HEK293T (cell line): ENCODE results near the gene MAG.

Experiments used
- BHLHE40 ChIP-seq: fragments of 450-650 bp; IDR thresholded peaks from 2 replicates; pipeline ENCODE4 v1.6.1; 2016; ENCODE audit warnings: mild to moderate bottlenecking, moderate library complexity, borderline replicate concordance
- ELF4 ChIP-seq: fragments of 450-650 bp; IDR thresholded peaks from 2 replicates; pipeline ENCODE4 v1.6.1; 2017; ENCODE audit warnings: antibody characterized with exemption
- FOXA1 ChIP-seq: fragments of 450-650 bp; IDR thresholded peaks from 2 replicates; pipeline ENCODE4 v1.6.1; 2016; ENCODE audit warnings: mild to moderate bottlenecking
- FOXK2 ChIP-seq: fragments of 450-650 bp; IDR thresholded peaks from 2 replicates; pipeline ENCODE4 v1.6.1; 2016; ENCODE audit warnings: mild to moderate bottlenecking
- FOXM1 ChIP-seq: fragments of 450-650 bp; IDR thresholded peaks from 2 replicates; pipeline ENCODE4 v1.6.1; 2017; ENCODE audit warnings: mild to moderate bottlenecking, borderline replicate concordance
- HDGF ChIP-seq: fragments of 450-650 bp; IDR thresholded peaks from 2 replicates; pipeline ENCODE4 v1.6.1; 2017; ENCODE audit warnings: antibody characterized with exemption, borderline replicate concordance
- LEF1 ChIP-seq: fragments of 450-650 bp; IDR thresholded peaks from 2 replicates; pipeline ENCODE4 v1.6.1; 2017; ENCODE audit warnings: mild to moderate bottlenecking, borderline replicate concordance
- NFRKB ChIP-seq: fragments of 450-650 bp; IDR thresholded peaks from 2 replicates; pipeline ENCODE4 v1.6.1; 2016; ENCODE audit warnings: mild to moderate bottlenecking, moderate library complexity
- SP1 ChIP-seq: fragments of 450-650 bp; IDR thresholded peaks from 2 replicates; pipeline ENCODE4 v1.6.1; 2017
- SUZ12 ChIP-seq: fragments of 450-650 bp; IDR thresholded peaks from 2 replicates; pipeline ENCODE4 v1.6.1; 2016; ENCODE audit warnings: mild to moderate bottlenecking
- TARDBP ChIP-seq: fragments of 450-650 bp; IDR thresholded peaks from 2 replicates; pipeline ENCODE4 v1.6.1; 2016
- ZNF384 ChIP-seq: fragments of 450-650 bp; IDR thresholded peaks from 2 replicates; pipeline ENCODE4 v1.6.1; 2016
- TF ChIP-seq, protein P1 (sequence below): fragments of 450-650 bp; IDR thresholded peaks from 2 replicates; pipeline ENCODE4 v1.6.1; 2016

DNA sequence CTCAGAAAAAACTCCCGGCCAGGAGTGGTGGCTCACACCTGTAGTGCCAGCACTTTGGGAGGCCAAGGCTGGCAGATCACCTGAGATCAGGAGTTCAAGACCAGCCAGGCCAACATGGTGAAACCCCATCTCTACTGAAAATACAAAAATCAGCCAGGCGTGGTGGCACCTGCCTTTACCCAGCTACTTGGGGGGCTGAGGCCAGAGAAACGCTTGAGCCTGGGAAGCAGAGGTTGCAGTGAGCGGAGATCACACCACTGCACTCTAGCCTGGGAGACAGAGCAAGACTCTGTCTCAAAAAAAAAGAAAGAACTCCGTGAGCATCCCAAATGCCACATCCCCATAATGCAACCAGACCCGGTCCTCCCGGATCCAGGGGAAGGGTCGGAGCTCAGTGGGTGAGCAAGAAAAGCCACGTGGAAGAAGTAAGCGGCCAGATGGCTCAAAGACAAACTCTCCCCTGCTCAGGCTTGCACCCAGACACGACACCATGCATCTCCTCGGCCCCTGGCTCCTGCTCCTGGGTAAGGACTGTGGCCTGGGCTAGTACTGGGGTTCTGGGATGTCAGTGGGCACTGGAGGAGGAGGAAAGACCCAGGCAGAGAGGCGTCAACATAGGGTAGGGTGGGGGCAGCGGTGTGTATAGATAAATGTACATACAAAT lies 39.7 kb downstream of the MAG start:
- TF ChIP-seq SP1 (no peak), FOXM1 (no peak), BHLHE40 (no peak), TARDBP (no peak), HDGF (no peak), NFRKB (no peak), LEF1 (no peak), ZNF384 (no peak), ELF4 (no peak), SUZ12 (no peak), FOXK2 (no peak), FOXA1 (no peak)
- TF ChIP-seq, protein P1, sequence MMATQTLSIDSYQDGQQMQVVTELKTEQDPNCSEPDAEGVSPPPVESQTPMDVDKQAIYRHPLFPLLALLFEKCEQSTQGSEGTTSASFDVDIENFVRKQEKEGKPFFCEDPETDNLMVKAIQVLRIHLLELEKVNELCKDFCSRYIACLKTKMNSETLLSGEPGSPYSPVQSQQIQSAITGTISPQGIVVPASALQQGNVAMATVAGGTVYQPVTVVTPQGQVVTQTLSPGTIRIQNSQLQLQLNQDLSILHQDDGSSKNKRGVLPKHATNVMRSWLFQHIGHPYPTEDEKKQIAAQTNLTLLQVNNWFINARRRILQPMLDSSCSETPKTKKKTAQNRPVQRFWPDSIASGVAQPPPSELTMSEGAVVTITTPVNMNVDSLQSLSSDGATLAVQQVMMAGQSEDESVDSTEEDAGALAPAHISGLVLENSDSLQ = no peak
